RWPE2 (cell line): ENCODE measurements around the gene CMIP.
A peak's percentile ranks its signal among the peaks of the same experiment; 100 is the strongest.
"Not testable (repeated sequence)": the region's sequence is repeated elsewhere in the genome, so short reads cannot be mapped to it uniquely, and the experiment has no call there.

Source experiments
- ATAC-seq: fragments of 200-7000 bp; cut with Tn5 transposase; 3 replicates; pipeline ENCODE4 v1.9.1; 2021; ENCODE audit warnings: low read depth
- DNase-seq: peaks from one replicate; pipeline ENCODE4 v3.0.0-alpha.2; 2020; ENCODE audit warnings: low spot score
- H3K27ac ChIP-seq: fragments of 450-650 bp; 2 replicates; pipeline ENCODE4 v1.5.1; 2017; ENCODE audit warnings: mild to moderate bottlenecking; ENCODE audit not compliant: poor library complexity, severe bottlenecking
- H3K27me3 ChIP-seq: fragments of 250-450 bp; sonication (Bioruptor Pico); 2 replicates; pipeline ENCODE4 v1.5.1; 2021; ENCODE audit warnings: mild to moderate bottlenecking, moderate library complexity; ENCODE audit not compliant: insufficient read depth, poor library complexity, severe bottlenecking
- H3K36me3 ChIP-seq: fragments of 250-450 bp; sonication (Bioruptor Pico); 2 replicates; pipeline ENCODE4 v1.5.1; 2020; ENCODE audit warnings: low read depth, mild to moderate bottlenecking, moderate library complexity
- H3K4me1 ChIP-seq: fragments of 250-450 bp; sonication (Bioruptor Pico); 2 replicates; pipeline ENCODE4 v1.5.1; 2021; ENCODE audit warnings: mild to moderate bottlenecking, moderate library complexity; ENCODE audit not compliant: insufficient read depth, poor library complexity, severe bottlenecking
- H3K4me3 ChIP-seq: fragments of 250-450 bp; sonication (Bioruptor Pico); 2 replicates; pipeline ENCODE4 v1.5.1; 2021; ENCODE audit warnings: mild to moderate bottlenecking, moderate library complexity; ENCODE audit not compliant: severe bottlenecking
- H3K9me3 ChIP-seq: fragments of 250-450 bp; sonication (Bioruptor Pico); 2 replicates; pipeline ENCODE4 v1.5.1; 2021; ENCODE audit warnings: mild to moderate bottlenecking, moderate library complexity; ENCODE audit not compliant: severe bottlenecking
- CTCF ChIP-seq: fragments of 450-650 bp; IDR thresholded peaks from one replicate; pipeline ENCODE4 v1.5.1; 2017; ENCODE audit warnings: mild to moderate bottlenecking, moderate library complexity; ENCODE audit not compliant: poor library complexity, severe bottlenecking

CMIP gene

GRCh38 chr16:81740169-81740568, 295.6 kb downstream of the CMIP start:
- DNase-seq, result no peak
- H3K27me3 ChIP-seq, result no peaks in the 10 kb centered on the region
- no peaks in the 10 kb centered on the region for H3K36me3 ChIP-seq
- no peak for TF ChIP-seq CTCF
- H3K4me1 ChIP-seq, result peaks cover 3% of the 10 kb centered on the region
- no peak overlapping the region for H3K4me3 ChIP-seq
- ATAC-seq, result no peak
- no peaks in the 10 kb centered on the region for H3K9me3 ChIP-seq
- no peak overlapping the region for H3K27ac ChIP-seq

GRCh38 chr16:81741430-81741770, 296.8 kb downstream of the CMIP start:
- not testable (repeated sequence) for H3K27ac ChIP-seq, ATAC-seq, H3K27me3 ChIP-seq, DNase-seq, H3K4me1 ChIP-seq, H3K36me3 ChIP-seq, H3K9me3 ChIP-seq, H3K4me3 ChIP-seq

GRCh38 chr16:81744385-81744784, 299.8 kb downstream of the CMIP start:
- no peak for TF ChIP-seq CTCF
- H3K4me1 ChIP-seq, result no peaks in the 10 kb centered on the region
- H3K4me3 ChIP-seq, result no peak overlapping the region
- H3K27me3 ChIP-seq, result no peaks in the 10 kb centered on the region
- no peaks in the 10 kb centered on the region for H3K36me3 ChIP-seq
- no peak overlapping the region for H3K27ac ChIP-seq
- DNase-seq, result no peak
- no peaks in the 10 kb centered on the region for H3K9me3 ChIP-seq
- no peak for ATAC-seq

GRCh38 chr16:81744911-81745310, 300.3 kb downstream of the CMIP start:
- H3K4me1 ChIP-seq, result no peaks in the 10 kb centered on the region

GRCh38 chr16:81745704-81746558, 301.3 kb downstream of the CMIP start:
- Histone ChIP-seq H3K36me3 (no peaks in the 10 kb centered on the region), H3K9me3 (no peaks in the 10 kb centered on the region), H3K27me3 (no peaks in the 10 kb centered on the region), H3K4me3 (peak overlapping the region; percentile 18), H3K27ac (no peak overlapping the region), H3K4me1 (no peaks in the 10 kb centered on the region)
- TF ChIP-seq CTCF, result no peak
- DNase-seq, result no peak
- peak; percentile 75; the same call in 2 of the 3 replicates for ATAC-seq

More at GRCh38 chr16:81744911-81745310, 300.3 kb downstream of the CMIP start:
- no peaks in the 10 kb centered on the region for H3K27me3 ChIP-seq
- no peak overlapping the region for H3K27ac ChIP-seq
- ATAC-seq (no peak), DNase-seq (no peak)
- no peak overlapping the region for H3K4me3 ChIP-seq
- no peaks in the 10 kb centered on the region for H3K36me3 ChIP-seq
- no peaks in the 10 kb centered on the region for H3K9me3 ChIP-seq
- TF ChIP-seq CTCF, result no peak
